ENCODE measurements around the gene HOXD11.

Gene HOXD11

DNA sequence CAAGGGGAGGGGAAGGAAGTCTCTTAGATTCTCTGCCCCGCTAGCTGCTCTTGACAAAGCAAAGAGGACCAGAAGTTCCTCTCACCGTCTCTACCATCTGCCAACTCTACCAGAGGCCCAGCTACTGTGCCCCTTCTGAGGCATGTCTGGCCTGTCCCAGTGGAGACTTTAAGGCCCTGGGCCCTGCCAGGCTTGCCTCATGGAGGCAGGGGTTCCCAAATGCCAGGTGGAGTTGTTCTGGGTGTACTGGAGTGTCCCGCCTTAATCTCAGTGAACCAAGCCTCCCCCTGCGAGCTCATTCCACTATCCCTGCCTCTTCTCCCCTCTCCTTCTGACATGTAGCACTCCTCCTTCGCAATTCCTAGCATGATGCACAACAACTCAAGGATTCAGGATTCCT, 5.2 kb upstream of the HOXD11 start:
- TF ChIP-seq, protein P1, sequence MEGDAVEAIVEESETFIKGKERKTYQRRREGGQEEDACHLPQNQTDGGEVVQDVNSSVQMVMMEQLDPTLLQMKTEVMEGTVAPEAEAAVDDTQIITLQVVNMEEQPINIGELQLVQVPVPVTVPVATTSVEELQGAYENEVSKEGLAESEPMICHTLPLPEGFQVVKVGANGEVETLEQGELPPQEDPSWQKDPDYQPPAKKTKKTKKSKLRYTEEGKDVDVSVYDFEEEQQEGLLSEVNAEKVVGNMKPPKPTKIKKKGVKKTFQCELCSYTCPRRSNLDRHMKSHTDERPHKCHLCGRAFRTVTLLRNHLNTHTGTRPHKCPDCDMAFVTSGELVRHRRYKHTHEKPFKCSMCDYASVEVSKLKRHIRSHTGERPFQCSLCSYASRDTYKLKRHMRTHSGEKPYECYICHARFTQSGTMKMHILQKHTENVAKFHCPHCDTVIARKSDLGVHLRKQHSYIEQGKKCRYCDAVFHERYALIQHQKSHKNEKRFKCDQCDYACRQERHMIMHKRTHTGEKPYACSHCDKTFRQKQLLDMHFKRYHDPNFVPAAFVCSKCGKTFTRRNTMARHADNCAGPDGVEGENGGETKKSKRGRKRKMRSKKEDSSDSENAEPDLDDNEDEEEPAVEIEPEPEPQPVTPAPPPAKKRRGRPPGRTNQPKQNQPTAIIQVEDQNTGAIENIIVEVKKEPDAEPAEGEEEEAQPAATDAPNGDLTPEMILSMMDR (conservative IDR thresholded peaks at IDR 0.05; ENCODE audit: low read depth), result no peak
- no peak for DNase-seq (ENCODE audit: low spot score)
- CTCF ChIA-PET, result interaction anchor here (1.0 to 1.4 kb wide), 2 partner anchors 8 to 14 kb away, joined by 3 to 6 read pairs; no protein-coding TSS in a partner anchor
- POLR2A ChIA-PET (ENCODE audit: low non-redundant PET), result no interaction called here
- no peak overlapping the region for H3K27ac ChIP-seq

DNA sequence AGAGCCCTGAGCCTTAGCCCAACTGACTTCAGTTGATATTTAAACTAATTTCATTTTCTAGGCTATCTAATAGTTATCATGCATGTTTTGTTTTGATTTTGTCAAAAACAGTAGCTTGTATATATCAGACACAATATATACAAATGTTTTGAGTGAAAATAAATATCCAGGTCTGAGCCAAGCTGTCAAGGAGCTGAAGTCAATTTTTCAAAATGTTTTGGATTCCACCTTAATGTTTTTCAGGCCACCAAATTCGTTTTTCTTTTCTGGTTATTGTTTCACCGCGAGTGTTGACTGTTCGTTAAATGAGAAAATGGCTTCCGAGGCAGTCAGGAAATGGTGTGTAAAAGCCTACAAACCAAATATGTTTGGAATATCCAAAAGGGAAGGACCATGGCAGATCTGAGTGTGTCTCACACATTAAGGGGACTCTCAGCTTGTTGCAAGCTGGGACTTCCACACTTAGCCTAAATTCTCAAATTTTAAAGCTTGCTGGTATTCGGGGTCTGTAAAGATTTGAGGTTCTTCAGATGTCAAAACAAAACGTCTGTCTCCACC, 4.7 kb upstream of the HOXD11 start:
- ChIA-PET CTCF (interaction anchor here (0.6 to 1.4 kb wide), 4 partner anchors 9 to 1061 kb away, joined by 3 to 6 read pairs (median 4); no protein-coding TSS in a partner anchor), POLR2A (ENCODE audit: low non-redundant PET) (no interaction called here)
- no peak for DNase-seq (ENCODE audit: low spot score)
- H3K27ac ChIP-seq, result no peak overlapping the region
- TF ChIP-seq, protein P1 (conservative IDR thresholded peaks at IDR 0.05; ENCODE audit: low read depth), result no peak

DNA sequence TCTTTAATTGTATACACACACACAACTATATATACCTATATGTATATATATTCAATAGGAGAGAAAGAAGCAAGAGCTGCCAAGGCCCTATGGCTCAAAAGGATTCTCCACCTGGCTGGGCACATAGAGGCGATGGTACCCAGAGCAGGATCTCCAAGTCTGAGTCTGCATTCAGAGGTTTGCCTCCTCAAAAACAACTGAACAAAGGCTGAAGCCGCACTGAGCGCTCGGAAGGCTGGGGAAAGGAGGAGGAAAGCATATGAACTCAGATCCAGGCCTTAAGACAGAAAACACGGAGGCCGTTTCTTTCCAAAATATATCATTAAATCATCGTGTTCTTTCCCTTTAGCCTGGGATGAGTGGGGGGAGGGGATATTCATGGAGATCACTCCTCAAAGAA, 3.9 kb upstream of the HOXD11 start:
- TF ChIP-seq, protein P1 (conservative IDR thresholded peaks at IDR 0.05; ENCODE audit: low read depth), result no peak
- DNase-seq (ENCODE audit: low spot score), result no peak
- CTCF ChIA-PET, result no interaction called here
- POLR2A ChIA-PET (ENCODE audit: low non-redundant PET), result interaction anchor here (0.8 kb wide), 1 partner anchor 1121 kb away, joined by 12 read pairs; no protein-coding TSS in a partner anchor
- H3K27ac ChIP-seq, result peak overlapping the region; percentile 98

DNA sequence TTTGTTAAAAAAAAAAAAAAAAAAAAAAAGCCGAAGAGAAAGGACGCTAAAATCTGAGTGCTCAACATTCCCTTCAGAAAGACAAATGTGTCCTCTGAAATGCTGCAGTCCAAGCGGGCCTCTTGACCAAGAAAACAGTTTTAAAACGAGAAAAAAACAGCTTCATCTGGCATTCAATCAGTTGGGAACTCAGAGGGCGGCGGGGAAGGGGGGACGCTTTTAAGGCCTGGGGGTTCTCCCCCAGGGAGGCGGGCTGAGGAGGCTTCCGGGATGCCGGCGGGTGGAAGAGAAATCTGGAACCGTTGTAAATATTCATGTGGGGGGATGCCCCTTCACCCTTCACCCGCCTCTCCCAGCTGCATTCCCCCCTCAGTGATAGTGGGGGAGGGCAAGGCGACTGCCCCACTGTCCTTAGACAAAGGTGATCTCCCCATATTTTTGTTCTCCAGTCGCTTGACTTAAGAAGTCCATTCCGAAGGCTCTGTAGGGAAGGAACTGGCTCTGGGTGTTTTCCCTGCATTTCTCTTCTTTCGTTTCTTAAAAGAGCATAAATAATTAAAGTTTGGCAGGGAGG, 3.3 kb upstream of the HOXD11 start:
- TF ChIP-seq, protein P1 (conservative IDR thresholded peaks at IDR 0.05; ENCODE audit: low read depth), result no peak
- DNase-seq (ENCODE audit: low spot score), result no peak
- ChIA-PET CTCF (interaction anchor here (0.7 to 1.3 kb wide), 3 partner anchors 10 to 530 kb away, joined by 3 to 4 read pairs (median 3); no protein-coding TSS in a partner anchor), POLR2A (ENCODE audit: low non-redundant PET) (interaction anchor here (0.8 kb wide), 1 partner anchor 1120 kb away, joined by 12 read pairs; no protein-coding TSS in a partner anchor)
- H3K27ac ChIP-seq, result peak overlapping the region; percentile 98

DNA sequence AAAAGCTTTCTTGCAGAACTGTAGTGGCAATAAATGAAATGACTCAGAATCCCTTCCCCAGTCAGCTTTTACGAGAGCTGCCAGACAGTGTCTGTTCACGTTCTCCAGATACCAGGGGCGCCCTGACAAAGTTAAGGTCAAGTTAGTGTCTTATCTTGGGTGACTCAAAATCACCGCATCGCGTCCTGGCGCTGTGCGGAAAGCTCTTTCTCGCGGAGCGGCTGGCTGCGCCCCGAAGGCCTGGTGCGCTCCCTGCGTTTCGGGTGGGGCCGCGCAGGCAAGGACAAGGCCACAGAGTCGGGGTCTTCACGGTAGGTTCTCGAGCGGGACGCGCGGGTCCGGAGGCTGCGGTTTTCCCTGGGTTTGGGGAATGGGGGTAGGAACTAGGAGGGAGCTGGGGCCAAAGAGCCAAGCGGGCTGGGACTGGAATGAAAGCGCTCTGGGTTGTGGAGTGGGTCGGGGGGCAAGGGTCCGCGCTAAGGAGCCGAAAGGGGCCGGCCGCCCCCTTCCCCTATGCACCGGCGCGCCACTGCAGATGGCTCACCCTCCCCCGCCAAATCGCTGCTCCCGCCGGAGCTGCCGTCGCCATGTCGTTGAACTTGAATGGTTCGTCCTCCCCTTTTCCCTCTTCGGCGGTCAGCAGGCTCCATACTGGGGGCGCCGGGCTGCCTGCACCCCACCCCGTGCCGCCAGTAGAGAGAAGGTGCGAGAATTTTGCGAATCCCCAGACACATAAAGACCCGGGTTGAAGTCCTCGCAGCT, 2.6 kb upstream of the HOXD11 start:
- TF ChIP-seq, protein P1 (conservative IDR thresholded peaks at IDR 0.05; ENCODE audit: low read depth), result no peak
- peak overlapping the region; percentile 98 for H3K27ac ChIP-seq
- ChIA-PET POLR2A (ENCODE audit: low non-redundant PET) (interaction anchor here (0.8 kb wide), 1 partner anchor 1120 kb away, joined by 12 read pairs; no protein-coding TSS in a partner anchor), CTCF (interaction anchor here (0.7 to 1.3 kb wide), 5 partner anchors 11 to 710 kb away, joined by 3 to 5 read pairs (median 3); no protein-coding TSS in a partner anchor)
- DNase-seq (ENCODE audit: low spot score), result no peak

DNA sequence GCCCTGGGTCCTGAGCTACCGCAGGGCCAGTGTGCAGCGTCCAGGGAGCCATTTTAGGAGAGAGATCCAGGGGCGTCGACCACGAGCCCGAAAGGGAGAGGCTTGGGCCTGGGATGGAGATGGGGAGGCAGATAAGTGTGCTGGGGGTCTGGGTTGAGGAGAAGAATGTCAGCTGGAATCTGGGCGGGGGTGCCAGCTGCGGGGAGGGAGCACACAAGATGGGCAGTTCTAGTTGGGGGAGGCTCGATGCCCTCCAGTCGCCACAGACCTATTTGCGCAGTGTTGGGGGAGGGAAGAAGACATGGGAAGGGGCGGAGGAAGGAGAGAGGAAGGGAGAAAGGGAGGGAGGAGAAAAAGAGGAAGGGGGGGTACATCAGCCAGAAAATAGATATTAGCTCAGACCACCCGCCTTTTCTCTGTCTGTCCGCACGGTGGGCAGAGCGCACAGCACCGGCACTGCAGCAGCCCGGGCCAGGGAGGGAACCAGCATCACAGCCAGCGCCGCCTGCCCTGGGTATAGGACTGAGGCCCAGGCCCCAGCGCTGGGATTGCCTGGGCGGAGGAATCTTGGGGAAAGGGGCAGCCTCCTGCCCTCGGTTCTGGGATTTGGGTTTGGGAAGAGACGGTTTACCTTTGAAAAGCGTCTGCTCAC, 1.9 kb upstream of the HOXD11 start:
- peak overlapping the region; percentile 98 for H3K27ac ChIP-seq
- ChIA-PET POLR2A (ENCODE audit: low non-redundant PET) (no interaction called here), CTCF (interaction anchor here (0.7 to 1.3 kb wide), 4 partner anchors 12 to 709 kb away, joined by 3 to 5 read pairs (median 4); no protein-coding TSS in a partner anchor)
- DNase-seq (ENCODE audit: low spot score), result no peak
- TF ChIP-seq, protein P1 (conservative IDR thresholded peaks at IDR 0.05; ENCODE audit: low read depth), result no peak

Data from RWPE1 (cell line).